ENCODE results near the gene LIPA.

DNA sequence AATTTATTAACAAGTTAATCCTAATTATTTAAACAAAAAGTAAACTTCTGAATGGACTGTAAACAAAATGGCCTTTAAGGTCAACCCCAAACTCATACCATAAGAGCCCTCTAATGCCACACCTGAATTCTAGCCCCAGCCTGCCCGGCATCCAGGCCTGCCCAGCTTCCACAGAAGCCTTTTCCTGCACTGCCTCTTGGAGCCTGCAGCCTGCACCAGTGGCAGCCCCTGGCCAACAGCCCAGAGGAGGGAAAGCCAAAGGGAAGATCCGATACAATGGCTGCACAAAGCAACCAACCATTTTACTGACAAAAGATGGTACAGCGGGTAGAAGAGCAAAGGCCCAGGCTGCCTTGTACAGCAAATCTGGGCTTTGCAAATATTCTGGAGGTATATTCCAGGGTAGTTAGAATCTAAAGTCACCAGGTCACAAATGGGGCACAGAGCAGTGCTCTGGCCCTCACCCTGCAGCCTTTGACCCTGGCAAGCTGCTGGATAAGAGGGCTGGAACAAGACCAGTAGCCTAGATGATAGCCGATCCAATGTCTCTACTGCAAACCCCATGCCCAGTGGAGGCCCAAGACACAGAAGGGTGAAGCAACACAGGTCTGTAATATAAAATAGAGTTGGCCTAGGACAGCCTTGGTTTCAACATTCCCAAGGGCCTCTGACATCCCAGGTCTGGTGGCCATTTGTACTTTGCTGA, 31.9 kb downstream of the LIPA start:
- TF ChIP-seq, protein P1, sequence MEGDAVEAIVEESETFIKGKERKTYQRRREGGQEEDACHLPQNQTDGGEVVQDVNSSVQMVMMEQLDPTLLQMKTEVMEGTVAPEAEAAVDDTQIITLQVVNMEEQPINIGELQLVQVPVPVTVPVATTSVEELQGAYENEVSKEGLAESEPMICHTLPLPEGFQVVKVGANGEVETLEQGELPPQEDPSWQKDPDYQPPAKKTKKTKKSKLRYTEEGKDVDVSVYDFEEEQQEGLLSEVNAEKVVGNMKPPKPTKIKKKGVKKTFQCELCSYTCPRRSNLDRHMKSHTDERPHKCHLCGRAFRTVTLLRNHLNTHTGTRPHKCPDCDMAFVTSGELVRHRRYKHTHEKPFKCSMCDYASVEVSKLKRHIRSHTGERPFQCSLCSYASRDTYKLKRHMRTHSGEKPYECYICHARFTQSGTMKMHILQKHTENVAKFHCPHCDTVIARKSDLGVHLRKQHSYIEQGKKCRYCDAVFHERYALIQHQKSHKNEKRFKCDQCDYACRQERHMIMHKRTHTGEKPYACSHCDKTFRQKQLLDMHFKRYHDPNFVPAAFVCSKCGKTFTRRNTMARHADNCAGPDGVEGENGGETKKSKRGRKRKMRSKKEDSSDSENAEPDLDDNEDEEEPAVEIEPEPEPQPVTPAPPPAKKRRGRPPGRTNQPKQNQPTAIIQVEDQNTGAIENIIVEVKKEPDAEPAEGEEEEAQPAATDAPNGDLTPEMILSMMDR (conservative IDR thresholded peaks at IDR 0.05; ENCODE audit: low read depth, low read length): no peak
- TF ChIP-seq EZH2 (IDR thresholded peaks at IDR 0.05; ENCODE audit: borderline replicate concordance, low read depth, low read length, poor library complexity, severe bottlenecking): no peak

Measured in A673 (cell line).